DMS 273 treated with DMSO at 0.1 percent for 48 hours (cell line): ENCODE measurements around the gene FOXK2.
"Not testable (repeated sequence)": the region's sequence is repeated elsewhere in the genome, so short reads cannot be mapped to it uniquely, and the experiment has no call there.

ENCODE experiments used
- DNase-seq: peaks from one replicate; lab custom pipeline; 2025; lab: John Stamatoyannopoulos, UW

The FOXK2 gene

DNA sequence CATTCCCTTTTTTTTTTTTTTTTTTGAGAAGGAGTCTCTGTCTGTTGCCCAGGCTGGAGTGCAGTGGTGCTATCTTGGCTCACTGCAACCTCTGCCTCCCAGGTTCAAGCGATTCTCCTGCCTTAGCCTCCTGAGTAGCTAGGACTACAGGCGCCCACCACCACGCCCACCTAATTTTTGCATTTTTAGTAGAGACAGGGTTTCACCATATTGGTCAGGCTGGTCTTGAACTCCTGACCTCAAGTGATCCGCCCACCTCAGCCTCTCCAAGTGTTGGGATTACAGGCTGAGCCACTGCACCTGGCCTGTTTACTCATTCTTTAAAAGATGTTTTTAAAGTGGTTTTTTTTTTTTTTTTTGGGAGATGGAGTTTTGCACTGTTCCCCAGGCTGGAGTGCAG, 44.2 kb downstream of the FOXK2 start:
- not testable (repeated sequence) for DNase-seq

DNA sequence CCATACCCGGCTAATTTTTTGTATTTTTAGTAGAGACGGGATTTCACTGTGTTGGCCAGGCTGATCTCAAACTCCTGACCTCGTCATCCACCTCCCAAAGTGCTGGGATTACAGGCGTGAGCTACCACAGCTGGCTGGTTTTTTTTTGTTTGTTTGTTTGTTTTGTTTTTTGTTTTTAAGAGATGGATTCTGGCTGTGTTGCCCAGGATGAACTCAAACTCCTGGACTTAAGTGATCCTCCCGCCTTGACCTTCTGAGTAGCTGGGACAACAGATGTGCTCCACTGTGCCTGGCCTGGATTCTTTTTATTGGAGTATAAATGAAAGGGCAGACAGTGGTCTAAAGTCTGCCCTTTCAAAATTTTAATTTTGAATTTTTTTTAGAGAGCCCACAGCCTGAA, 44.7 kb downstream of the FOXK2 start:
- no peak for DNase-seq

DNA sequence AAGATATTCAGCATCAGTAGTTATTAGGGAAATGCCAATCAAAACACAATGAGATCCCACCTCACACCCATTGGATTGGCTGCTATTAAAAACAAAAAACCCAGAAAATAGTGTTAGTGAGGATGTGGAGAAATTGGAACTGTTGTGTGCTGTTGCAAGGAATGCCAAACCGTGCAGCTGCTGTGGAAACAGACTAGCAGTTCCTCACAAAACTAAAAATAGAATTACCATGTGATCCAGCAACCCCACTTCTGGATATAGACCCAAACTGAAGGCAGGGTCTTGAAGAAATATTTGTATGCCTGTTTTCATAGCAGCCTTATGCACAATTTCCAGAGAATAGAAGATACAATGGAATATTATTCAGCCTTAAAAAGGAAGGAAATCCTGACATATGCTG, 46.0 kb downstream of the FOXK2 start:
- DNase-seq = no peak

- DNase-seq = no peak
Observed at GRCh38 chr17:82566129-82566960, 46.8 kb downstream of the FOXK2 start.

- DNase-seq = no peak
Observed at GRCh38 chr17:82567286-82567685, 47.8 kb downstream of the FOXK2 start.

DNA sequence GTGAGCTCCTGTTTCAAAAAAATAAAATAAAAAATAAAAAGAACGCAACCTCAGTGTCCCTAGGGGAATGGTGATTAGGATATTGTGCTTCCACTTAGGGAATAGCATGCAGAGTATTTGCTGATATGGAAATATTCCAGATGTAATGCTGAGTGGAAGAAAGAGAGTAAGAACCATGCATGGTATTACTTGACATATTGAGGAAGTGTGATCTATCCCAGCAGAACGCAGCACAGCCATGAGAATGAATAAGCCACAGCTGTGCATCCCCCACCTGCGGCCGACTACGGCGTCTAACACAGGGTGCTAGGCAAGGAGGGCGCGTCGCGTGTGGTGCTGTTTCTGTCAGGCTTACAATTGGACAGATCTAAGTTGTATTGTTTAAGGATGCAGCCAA, 49.5 kb downstream of the FOXK2 start:
- no peak for DNase-seq

- no peak for DNase-seq
Observed at GRCh38 chr17:82569621-82570020, 50.1 kb downstream of the FOXK2 start.

DNA sequence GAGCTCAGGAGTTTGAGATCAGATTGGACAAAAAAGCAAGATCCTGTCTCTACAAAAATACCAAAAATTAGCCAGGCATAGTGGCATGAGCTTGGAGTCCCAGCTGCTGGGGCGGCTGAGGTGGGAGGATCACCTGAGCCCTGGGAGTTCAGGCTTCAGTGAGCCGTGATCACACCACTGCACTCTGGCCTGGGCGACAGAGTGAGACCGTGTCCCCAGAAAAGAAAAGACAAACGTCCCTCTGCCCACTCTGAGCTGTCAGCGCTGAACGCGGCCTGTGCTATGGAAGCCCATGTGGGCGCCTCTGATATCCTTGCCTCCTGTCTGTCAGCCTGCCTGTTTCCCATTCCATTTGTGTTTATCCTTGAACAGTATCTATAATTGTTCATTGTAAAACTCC, 50.7 kb downstream of the FOXK2 start:
- DNase-seq = no peak

DNA sequence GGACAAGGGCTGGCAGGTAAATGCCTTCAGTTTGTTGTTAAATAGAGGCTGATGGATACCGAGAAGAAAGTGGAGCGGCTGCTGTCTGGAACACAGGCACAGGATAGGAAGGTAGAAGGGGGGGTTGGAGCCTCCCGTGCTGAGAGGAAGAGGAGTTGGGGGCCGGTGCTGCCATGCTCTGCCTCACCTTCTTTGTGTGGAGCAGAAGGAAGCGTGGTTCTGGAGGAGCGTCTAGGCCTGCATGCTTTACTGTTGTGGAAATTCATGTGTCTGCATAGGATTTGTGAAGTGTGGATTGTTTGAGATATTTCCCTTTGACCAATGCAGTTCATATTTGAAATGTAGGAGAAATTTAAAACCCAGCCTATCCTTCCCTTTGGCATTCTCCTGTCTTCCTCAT, 52.3 kb downstream of the FOXK2 start:
- no peak for DNase-seq

DNA sequence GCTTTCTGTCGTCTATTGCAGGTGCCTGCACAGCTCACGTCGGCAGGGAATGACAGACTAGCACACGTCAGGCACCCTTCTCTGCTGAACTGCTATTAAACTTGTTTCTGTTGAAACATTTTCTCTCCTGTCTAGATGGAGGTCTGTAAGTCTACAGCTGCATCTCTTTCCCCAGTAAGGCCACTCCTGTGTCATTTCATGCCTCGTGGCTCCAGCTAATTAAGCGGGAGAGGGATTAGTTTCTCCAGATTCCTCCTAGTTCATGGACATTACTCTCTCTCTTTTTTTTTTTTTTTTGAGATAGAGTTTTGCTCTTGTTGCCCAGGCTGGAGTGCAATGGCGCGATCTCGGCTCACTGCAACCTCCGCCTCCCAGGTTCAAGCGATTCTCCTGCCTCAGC, 54.5 kb downstream of the FOXK2 start:
- DNase-seq = no peak

DNA sequence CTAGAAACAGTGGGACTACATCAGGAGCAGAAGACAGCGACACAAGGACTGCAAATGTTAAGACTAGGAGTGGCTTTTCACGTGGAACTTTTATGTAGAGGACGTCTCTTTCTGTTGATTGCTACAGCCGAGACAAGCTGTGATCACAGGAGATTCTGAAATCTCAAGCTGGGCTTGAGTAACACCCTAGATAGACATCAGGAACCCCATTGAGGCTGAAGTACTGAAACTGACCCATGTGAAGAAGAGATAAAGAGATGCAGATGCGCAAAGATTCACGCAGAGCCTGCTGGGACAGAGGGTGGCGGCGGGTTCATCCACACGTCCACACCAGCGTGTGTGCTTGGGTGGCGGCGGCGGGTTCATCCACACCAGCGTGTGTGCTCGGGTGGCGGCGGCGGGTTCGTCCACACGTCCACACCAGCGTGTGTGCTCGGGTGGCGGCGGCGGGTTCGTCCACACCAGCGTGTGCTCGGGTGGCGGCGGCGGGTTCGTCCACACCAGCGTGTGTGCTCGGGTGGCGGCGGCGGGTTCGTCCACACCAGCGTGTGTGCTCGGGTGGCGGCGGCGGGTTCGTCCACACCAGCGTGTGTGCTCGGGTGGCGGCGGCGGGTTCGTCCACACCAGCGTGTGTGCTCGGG, 56.2 kb downstream of the FOXK2 start:
- DNase-seq = not testable (repeated sequence)

DNA sequence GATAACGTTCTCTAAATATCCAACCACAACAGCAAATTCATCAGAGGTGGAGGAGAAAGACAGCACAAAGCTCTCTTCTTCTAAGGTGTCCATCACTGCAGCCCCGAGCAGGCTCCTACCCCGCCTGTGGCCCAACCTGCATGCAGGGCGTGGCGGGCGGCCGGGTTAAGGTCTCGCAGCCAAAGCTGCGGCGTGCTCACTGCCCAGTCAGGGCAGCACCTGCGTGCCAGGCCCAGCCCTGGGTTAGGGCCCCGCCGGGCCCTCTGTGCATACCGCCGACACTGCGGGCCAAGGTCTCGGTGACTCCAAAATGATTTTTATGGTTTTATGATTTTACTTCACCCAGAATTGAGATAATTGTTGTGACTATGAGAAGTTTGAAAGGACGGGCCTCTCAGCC, 57.8 kb downstream of the FOXK2 start:
- DNase-seq = no peak

GRCh38 chr17:82579969-82580368, 60.4 kb downstream of the FOXK2 start:
- not testable (repeated sequence) for DNase-seq

- DNase-seq = no peak
Observed at GRCh38 chr17:82582213-82582612, 62.7 kb downstream of the FOXK2 start.

- DNase-seq = no peak
Observed at GRCh38 chr17:82582709-82583108, 63.2 kb downstream of the FOXK2 start.

DNA sequence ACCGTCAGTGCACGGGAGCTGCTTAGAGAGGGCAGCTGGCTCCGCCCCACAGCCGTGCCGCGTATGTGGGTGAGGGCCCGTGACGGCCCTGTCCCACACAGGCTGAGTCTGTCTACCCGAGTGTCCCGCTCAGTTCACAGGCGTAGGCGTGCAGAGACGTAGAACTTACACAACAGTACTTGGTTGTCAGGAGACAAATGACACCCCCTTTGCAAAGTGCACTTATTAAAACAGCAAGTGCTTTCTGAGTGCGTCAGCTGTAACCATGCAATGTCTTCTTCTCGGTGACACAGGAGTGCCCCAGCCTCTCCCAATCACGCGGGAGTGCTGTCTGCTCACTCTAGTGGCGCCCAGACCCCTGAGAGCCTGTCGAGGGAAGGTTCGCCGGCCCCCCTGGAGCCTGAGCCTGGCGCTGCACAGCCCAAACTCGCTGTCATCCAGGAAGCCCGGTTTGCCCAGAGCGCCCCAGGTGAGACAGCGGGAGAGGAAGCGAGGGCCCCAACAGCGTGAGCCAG, 64.2 kb downstream of the FOXK2 start:
- no peak for DNase-seq

- DNase-seq = not testable (repeated sequence)
Observed at GRCh38 chr17:82585935-82586575, 66.5 kb downstream of the FOXK2 start.

GRCh38 chr17:82586576-82587233, 67.2 kb downstream of the FOXK2 start:
- DNase-seq = no peak

DNA sequence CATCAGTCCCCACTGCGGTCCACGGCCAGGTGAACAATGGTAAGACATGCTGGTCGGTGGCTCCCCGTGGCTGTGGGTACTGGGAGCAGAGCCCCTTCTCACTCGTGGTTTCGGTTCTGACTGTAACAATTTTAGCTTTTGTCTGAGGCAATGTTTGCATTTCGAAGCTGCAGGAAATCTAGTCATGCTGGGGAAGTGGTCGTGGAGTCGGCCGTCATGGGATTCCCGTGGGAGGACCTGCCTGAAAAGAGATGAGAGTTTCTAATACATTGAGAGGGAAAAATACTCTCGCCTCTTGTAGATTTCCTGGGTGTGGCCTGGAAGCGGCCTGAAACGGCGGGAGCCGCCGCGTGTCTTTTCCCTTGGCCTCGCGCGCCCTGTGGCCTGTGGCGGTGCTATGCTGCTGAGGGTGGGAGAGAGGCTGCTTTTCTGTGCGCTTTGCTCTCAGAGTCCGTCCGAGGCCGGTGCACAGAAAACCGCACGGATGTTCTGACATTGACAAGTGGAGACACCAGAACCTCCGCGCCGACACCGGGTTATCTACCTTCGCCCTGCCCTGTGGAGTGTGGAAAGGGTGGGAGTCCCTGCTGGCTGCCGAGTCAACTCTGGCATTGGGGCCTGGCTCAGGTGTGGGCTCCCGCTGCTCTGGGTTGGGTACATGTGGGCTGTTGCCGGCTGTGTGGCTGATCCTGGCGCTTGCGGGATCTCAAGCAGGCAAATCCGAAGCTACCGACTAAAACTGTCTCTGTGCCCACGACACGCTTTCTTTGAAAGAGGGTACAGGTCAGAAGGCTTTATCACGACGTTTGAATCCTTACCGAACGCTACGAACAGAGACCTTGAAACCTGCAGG, 67.9 kb downstream of the FOXK2 start:
- DNase-seq = no peak

DNA sequence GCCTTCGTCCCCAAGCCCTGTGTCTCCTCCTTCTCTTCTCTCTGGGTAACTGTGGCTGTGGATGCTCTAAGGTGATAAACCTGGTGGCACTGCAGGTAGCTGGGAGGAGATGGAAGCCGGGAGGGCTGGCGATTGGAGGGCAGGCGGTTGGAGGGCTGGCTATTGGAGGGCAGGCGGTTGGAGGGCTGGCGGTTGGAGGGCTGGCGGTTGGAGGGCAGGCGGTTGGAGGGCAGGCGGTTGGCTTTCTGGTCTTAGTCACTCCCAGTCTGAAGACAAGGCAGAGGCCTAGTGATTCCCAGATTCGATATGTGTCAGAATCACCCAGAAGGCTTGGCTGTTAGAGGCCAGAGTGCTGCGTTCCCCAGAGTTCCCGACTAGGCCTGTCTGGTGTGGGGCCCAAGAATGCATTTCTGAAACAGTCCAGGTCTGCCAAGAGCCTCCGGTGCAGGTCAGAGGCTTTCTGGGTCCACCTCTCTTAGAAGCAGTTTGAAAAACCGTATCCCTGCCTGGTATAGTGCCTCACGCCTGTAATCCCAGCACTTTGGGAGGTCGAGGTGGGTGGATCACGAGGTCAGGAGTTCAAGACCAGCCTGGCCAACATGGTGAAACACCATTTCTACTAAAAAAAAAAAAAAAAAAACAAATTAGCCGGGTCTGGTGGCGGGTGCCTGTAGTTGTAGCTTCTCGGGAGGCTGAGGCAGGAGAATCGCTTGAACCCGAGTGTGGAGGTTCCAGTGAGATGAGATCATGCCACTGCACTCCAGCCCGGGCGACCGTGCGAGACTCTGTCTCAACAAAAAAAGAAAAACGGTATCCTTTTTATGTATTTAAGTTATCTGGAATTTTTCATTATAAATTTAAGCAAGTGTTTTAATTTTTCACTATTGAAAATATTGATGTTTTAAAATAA, 69.0 kb downstream of the FOXK2 start:
- no peak for DNase-seq

GRCh38 chr17:82589851-82590180, 70.3 kb downstream of the FOXK2 start:
- no peak for DNase-seq
